Fibroblast of skin of left biceps (primary cell): ENCODE results near the gene BAG2.
A peak's percentile ranks its signal among the peaks of the same experiment; 100 is the strongest.

Source experiments
- DNase-seq, 2 experiments: peaks; one replicate each; pipeline ENCODE4 v3.0.0-alpha.2; 2013; ENCODE audit warnings: low read depth in 2 of 2

The BAG2 gene

GRCh38 chr6:57173886-57174510 lies 1.9 kb downstream of the BAG2 start:
- DNase-seq, result peak; percentile 47 to 57

DNA sequence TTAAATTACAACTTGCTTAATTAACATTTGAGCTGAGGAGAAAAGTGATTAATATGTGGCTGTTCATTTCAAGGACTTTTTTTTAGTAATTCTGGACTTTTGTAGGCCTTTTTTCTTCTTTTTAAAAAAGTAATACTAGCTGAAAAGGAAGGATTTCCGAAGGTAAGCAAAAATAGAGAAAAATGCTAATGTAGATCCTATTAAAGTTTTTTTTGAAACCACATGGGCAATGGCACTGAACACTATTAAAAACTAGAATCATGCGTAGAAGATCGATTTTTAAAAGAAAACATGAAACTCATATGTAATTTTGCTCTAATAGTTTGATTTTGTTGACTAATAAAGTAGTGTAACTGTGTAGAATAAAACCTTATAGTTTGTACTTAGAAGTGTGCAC lies 2.4 kb downstream of the BAG2 start:
- no peak for DNase-seq

GRCh38 chr6:57177545-57178265 lies 5.6 kb downstream of the BAG2 start:
- DNase-seq, result no peak

DNA sequence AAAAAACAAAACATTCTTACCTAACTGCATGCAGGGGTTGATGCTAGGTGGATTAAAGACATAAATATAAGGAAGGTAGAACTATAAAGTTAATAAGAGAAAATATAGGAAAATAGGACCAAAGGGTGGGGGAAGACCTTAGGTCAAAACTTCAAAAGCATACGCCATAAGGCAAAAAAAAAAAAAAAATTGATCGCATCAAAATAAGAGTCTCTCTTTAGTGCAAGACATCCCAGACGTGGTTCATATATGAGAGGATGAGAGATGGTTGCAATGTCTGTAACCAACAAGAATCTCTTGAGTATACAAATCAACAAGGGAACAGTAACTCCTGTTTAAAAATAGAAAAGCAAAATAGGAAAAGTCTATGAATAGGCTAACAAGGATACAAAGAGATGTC lies 8.5 kb downstream of the BAG2 start:
- no peak for DNase-seq

DNA sequence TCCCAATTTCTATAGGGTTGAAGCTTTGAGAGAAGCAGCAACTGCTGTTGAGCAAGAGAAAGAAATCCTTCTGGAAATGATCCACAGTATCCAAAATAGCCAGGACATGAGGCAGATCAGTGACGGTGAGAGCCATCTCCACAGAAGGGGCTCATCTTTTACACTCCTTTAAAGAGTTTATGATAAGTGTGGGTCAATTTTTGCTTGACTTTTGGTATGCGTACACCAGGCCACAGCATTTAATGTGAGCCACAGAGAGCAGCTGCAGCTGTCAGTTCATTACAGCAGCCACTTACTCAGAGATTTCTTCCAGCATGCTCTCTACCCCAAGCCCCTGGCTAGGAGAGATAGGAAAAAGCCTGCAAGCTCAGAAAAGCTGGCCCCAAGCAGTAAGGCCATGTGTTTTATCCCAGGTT lies 9.9 kb downstream of the BAG2 start:
- DNase-seq, result no peak

DNA sequence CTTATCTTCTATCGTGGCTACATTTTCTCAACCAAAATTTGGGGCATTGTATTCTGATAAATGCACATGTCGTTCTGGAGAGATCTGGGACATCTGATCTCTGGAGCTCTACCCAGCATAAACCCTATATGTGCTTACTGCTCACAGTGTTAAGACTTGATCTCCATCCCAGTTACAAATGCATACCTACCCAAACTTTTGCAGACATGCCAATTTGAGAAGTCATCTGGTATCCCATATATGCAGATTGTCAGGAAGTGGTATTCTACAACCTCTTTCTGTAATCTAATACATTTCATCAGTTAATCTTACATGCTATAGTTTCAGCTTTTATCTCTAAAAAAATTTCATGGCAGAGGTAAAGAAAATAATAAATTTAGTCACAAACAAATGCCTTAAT lies 11.2 kb downstream of the BAG2 start:
- no peak for DNase-seq

- peak in 1 of 2 experiments; percentile 35 for DNase-seq
Observed at GRCh38 chr6:57190140-57190539, 18.0 kb downstream of the BAG2 start.

- no peak for DNase-seq
Observed at GRCh38 chr6:57193177-57193576, 21.1 kb downstream of the BAG2 start.

DNA sequence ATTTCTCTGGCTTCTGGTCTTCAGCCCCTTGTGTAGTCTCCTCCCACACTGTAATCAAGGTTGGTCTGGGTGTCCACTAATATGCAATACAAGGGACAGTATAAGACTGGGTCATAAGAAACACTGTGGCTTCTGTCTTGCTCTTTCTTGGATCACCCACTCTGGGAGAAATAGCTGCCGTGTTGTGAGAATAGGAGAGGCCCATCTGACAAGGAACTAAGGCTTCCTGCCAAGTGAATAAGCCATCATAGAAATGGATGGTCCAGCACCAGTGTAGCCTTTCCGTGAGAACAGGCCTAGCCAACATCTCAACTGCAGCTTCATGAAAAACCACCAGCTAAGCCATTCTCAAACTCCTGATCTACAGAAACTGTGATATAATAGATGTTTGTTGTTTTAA lies 23.3 kb downstream of the BAG2 start:
- no peak for DNase-seq

DNA sequence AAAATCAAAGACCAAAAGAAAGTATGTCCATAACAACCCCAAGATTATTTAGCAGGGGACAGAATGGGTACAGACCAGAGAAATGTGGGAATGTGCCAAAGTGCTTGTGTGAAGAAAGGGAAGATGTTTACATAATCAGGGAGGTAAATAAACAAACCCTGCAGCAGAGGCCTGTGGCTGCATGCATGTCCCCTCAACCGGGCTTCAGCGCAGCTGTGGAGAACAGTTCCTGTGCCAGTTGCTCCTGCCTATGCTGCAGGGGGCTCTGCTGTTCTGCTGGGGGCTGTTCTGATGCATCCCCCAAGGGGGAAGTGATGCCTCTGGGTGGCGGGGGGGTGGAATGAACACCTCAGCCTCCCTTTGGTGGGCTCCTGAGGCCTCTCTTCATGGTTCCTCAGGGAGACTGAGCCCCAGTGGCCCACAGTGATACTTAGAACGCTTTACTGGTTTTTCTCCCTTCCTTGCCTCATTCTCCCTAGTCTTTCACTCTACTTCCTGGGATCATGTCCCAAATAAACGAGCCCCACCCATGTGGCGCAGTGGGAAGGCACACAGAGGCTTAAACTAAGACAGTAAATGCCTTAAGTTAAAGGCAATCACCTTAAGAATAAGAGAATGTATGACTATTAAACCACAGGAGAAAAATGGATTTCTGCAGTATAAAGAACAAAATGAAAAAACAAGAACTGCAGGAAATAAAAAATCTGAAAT lies 27.0 kb downstream of the BAG2 start:
- DNase-seq, result no peak

GRCh38 chr6:57201718-57202117 lies 29.6 kb downstream of the BAG2 start:
- DNase-seq, result no peak

DNA sequence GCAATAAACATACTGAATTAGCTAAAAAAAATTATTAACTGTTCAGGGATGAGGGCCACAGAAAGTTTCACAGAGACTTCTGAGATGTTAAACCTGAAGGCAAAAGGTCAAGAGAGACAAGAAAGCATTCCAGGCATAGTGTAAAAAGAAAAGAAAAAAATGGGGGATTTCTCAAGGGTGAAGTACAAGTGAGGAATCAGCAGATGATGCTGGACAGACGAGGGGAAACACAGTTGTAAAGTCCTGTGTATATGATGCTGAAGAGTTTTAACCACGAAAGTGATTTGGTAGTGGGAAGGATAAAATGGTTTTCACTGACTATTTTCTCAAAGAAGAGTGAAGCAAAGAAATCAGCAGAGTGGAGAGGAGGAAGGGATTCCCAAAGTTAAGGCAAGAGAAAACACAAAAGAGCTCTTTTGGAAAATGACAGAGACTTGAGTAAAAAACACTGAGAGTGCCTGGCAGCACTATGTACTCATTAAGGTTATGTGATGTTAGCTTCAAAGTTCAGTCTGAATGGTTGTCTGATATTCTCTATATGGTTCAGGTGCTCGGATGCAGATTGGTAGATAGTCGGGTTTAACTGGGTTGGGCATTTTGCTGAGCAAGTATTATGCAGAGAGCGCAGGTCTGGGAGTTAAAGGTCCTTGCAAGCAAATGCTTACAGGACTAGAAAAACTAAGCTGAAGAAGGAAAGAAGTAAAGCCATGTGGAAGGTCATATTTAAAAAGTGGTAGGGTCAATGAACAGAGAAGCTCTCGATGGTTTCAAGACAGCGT lies 33.6 kb downstream of the BAG2 start:
- DNase-seq, result no peak

- DNase-seq, result no peak
Observed at GRCh38 chr6:57207141-57207540, 35.0 kb downstream of the BAG2 start.

GRCh38 chr6:57207872-57208271 lies 35.7 kb downstream of the BAG2 start:
- DNase-seq, result no peak

DNA sequence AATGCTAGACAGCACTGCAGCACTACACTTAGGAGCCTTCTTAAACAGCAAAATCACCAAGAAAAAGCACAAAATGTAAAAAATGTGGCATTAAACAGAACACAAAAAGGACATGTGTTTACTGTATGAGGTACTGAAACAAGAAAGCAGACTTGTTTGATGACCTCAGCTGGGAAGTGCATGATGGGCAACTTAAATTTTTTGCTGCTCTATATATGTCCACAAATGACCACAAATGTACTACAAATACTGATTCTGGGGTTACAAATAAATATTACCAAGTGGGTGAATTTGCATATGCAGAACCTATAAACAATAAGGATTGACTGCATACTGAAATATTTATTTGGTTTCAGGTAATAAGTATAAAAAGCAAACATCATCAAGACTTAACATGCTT lies 36.9 kb downstream of the BAG2 start:
- DNase-seq, result no peak

GRCh38 chr6:57210060-57210459 lies 37.9 kb downstream of the BAG2 start:
- no peak for DNase-seq

DNA sequence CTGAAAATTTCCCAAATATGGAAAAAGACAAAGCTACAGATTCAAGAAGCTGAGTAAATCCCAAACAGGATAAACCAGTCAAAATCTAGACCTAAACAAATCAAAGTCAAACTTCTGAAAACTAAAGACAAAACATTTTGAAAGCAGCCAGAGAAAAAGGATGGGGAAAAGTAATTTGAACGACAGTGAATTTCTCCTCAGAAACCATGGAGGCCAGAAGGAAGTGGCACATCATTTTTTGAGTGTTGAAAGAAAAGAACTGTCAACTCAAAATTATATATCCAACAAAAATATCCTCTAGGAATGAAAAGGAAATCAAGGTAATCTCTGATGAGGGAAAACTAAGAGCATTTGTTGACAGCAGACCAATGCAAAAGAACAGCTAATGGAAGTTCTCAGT lies 43.1 kb downstream of the BAG2 start:
- DNase-seq, result no peak

- DNase-seq, result no peak
Observed at GRCh38 chr6:57216235-57217101, 44.3 kb downstream of the BAG2 start.

DNA sequence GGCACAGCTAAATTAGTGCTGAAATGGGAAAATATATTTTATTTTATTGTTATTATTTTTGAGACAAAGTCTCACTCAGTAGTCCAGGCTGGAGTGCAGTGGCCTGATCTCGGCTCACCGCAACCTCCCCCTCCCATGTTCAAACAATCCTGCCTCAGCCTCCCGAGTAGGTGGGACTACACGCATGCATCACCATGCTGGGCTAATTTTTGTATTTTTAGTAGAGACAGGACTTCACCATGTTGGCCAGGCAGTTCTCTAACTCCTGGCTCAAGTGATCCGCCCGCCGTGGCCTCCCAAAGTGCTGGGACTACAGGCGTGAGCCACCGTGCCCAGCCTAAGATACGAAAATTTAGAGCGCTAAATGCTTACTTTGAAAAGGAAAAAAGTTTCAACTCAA lies 45.1 kb downstream of the BAG2 start:
- DNase-seq, result no peak

GRCh38 chr6:57220083-57220703 lies 48.1 kb downstream of the BAG2 start:
- no peak for DNase-seq
